Measurements from ENCODE around the gene PROSER3.

PROSER3 gene

DNA sequence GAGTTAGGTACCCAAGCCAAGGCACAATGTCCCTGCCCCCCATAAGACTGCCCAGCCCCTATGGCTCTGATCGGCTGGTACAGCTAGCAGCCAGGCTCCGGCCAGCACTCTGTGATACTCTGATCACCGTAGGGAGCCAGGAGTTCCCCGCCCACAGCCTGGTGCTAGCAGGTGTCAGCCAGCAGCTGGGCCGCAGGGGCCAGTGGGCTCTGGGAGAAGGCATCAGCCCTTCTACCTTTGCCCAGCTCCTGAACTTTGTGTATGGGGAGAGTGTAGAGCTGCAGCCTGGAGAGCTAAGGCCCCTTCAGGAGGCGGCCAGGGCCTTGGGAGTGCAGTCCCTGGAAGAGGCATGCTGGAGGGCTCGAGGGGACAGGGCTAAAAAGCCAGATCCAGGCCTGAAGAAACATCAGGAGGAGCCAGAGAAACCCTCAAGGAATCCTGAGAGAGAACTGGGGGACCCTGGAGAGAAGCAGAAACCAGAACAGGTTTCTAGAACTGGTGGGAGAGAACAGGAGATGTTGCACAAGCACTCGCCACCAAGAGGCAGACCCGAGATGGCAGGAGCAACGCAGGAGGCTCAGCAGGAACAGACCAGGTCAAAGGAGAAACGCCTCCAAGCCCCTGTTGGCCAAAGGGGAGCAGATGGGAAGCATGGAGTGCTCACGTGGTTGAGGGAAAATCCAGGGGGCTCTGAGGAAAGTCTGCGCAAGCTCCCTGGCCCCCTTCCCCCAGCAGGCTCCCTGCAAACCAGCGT is 43.2 kb upstream of the PROSER3 start:
- H4K20me1 ChIP-seq (ENCODE audit: control insufficient read depth, insufficient read depth, low read depth, low read length), result peaks cover 9% of the 10 kb centered on the region; the same call in 1 of the 2 replicates
- H3K9me2 ChIP-seq (replicated peaks; ENCODE audit: control insufficient read depth, low read length), result no peaks in the 10 kb centered on the region
- no peak overlapping the region for H3K27ac ChIP-seq (ENCODE audit: low read depth, low read length)
- H3K4me3 ChIP-seq (ENCODE audit: low read length), result no peak overlapping the region
- TF ChIP-seq, protein P1, sequence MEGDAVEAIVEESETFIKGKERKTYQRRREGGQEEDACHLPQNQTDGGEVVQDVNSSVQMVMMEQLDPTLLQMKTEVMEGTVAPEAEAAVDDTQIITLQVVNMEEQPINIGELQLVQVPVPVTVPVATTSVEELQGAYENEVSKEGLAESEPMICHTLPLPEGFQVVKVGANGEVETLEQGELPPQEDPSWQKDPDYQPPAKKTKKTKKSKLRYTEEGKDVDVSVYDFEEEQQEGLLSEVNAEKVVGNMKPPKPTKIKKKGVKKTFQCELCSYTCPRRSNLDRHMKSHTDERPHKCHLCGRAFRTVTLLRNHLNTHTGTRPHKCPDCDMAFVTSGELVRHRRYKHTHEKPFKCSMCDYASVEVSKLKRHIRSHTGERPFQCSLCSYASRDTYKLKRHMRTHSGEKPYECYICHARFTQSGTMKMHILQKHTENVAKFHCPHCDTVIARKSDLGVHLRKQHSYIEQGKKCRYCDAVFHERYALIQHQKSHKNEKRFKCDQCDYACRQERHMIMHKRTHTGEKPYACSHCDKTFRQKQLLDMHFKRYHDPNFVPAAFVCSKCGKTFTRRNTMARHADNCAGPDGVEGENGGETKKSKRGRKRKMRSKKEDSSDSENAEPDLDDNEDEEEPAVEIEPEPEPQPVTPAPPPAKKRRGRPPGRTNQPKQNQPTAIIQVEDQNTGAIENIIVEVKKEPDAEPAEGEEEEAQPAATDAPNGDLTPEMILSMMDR (IDR thresholded peaks at IDR 0.05; ENCODE audit: low read depth, low read length, poor library complexity, severe bottlenecking), result no peak
- no peak for TF ChIP-seq EZH2phosphoT487 (IDR thresholded peaks at IDR 0.05; ENCODE audit: borderline replicate concordance, low read length)
- H3K79me2 ChIP-seq (ENCODE audit: control insufficient read depth, low read length), result peaks cover 22% of the 10 kb centered on the region
- H3K4me2 ChIP-seq (ENCODE audit: low read length), result 0 out of 2 replicates have a peak overlapping the region, but pooled peaks have one; percentile 77
- peaks cover 45% of the 10 kb centered on the region for H3K4me1 ChIP-seq (ENCODE audit: control insufficient read depth, low read length)
- peaks cover 5% of the 10 kb centered on the region for H3K36me3 ChIP-seq (ENCODE audit: control insufficient read depth, low read length)
- peaks cover 17% of the 10 kb centered on the region for H3K27me3 ChIP-seq (ENCODE audit: control insufficient read depth, low read length)
- H3K9me3 ChIP-seq (ENCODE audit: control insufficient read depth, insufficient read depth, low read length), result no peaks in the 10 kb centered on the region
- H3F3A ChIP-seq (ENCODE audit: control insufficient read depth, insufficient read depth), result no peaks in the 10 kb centered on the region

DNA sequence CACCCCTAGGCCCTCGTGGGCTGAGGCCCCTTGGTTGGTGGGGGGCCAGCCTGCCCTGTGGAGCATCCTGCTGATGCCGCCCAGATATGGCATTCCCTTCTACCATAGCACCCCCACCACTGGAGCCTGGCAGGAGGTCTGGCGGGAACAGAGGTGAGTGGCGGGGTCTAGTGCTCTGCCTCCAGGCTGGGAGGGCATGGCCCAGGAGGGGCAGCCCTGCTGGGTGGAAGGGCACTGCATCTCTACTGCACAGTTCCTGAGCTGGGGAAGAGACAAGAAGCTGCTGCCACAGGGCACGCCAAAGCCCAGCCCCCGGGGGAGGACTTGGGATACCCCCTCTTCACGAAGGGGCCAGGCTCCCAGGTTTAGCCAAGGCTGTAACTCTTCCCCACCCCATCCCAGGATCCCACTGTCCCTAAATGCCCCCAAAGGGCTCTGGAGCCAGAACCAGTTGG is 42.6 kb upstream of the PROSER3 start:
- Histone ChIP-seq H3K4me3 (ENCODE audit: low read length) (peak overlapping the region; percentile 89), H3K27ac (ENCODE audit: low read depth, low read length) (no peak overlapping the region), H3K4me2 (ENCODE audit: low read length) (peak overlapping the region; percentile 77), H4K20me1 (ENCODE audit: control insufficient read depth, insufficient read depth, low read depth, low read length) (peaks cover 10% of the 10 kb centered on the region; the same call in 1 of the 2 replicates), H3K9me2 (replicated peaks; ENCODE audit: control insufficient read depth, low read length) (no peaks in the 10 kb centered on the region), H3K27me3 (ENCODE audit: control insufficient read depth, low read length) (peaks cover 15% of the 10 kb centered on the region), H3F3A (ENCODE audit: control insufficient read depth, insufficient read depth) (no peaks in the 10 kb centered on the region), H3K79me2 (ENCODE audit: control insufficient read depth, low read length) (peaks cover 28% of the 10 kb centered on the region), H3K36me3 (ENCODE audit: control insufficient read depth, low read length) (peaks cover 11% of the 10 kb centered on the region), H3K9me3 (ENCODE audit: control insufficient read depth, insufficient read depth, low read length) (no peaks in the 10 kb centered on the region), H3K4me1 (ENCODE audit: control insufficient read depth, low read length) (peaks cover 46% of the 10 kb centered on the region)
- TF ChIP-seq, protein P1 (IDR thresholded peaks at IDR 0.05; ENCODE audit: low read depth, low read length, poor library complexity, severe bottlenecking), result no peak
- TF ChIP-seq EZH2phosphoT487 (IDR thresholded peaks at IDR 0.05; ENCODE audit: borderline replicate concordance, low read length), result no peak

DNA sequence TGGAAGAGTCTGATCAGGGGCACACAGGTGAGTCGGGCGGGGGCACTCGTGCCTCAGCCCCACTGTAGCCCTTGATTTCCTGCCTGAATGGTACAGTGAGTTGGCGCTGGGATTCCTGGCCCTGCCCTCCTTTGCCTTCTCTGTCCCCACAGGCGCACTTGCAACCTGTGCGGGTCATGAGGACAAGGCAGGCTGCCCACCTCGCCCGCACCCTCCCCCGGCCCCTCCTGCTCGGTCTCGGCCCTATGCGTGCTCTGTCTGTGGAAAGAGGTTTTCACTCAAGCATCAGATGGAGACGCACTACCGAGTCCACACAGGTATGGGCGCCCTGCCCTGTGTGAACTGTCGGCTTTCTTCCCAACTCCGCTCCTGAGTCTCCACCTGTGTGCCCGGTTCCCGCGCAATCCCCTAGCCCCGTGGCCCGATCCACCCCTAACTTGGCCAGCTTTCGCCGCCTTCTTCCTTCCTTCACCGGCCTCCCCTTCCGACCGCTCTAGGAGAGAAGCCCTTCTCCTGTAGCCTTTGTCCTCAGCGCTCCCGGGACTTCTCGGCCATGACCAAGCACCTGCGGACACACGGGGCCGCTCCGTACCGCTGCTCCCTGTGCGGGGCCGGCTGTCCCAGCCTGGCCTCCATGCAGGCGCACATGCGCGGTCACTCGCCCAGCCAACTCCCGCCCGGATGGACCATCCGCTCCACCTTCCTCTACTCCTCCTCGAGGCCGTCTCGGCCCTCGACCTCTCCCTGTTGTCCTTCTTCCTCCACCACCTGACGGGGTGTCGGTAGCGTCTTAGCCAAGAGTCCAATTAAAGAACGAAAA is 41.8 kb upstream of the PROSER3 start:
- Histone ChIP-seq H3K27ac (ENCODE audit: low read depth, low read length) (peak overlapping the region; percentile 9; the same call in 1 of the 2 replicates), H3K27me3 (ENCODE audit: control insufficient read depth, low read length) (peaks cover 7% of the 10 kb centered on the region), H3K79me2 (ENCODE audit: control insufficient read depth, low read length) (peaks cover 34% of the 10 kb centered on the region), H3K4me1 (ENCODE audit: control insufficient read depth, low read length) (peaks cover 39% of the 10 kb centered on the region), H3F3A (ENCODE audit: control insufficient read depth, insufficient read depth) (no peaks in the 10 kb centered on the region), H3K4me2 (ENCODE audit: low read length) (peak overlapping the region; percentile 77), H3K4me3 (ENCODE audit: low read length) (peak overlapping the region; percentile 89), H3K36me3 (ENCODE audit: control insufficient read depth, low read length) (peaks cover 15% of the 10 kb centered on the region), H4K20me1 (ENCODE audit: control insufficient read depth, insufficient read depth, low read depth, low read length) (peaks cover 10% of the 10 kb centered on the region; the same call in 1 of the 2 replicates), H3K9me2 (replicated peaks; ENCODE audit: control insufficient read depth, low read length) (no peaks in the 10 kb centered on the region), H3K9me3 (ENCODE audit: control insufficient read depth, insufficient read depth, low read length) (no peaks in the 10 kb centered on the region)
- TF ChIP-seq, protein P1 (IDR thresholded peaks at IDR 0.05; ENCODE audit: low read depth, low read length, poor library complexity, severe bottlenecking), result no peak
- no peak for TF ChIP-seq EZH2phosphoT487 (IDR thresholded peaks at IDR 0.05; ENCODE audit: borderline replicate concordance, low read length)
